Naive B cell (primary cell): ENCODE results near the gene GRAP. TPM values are rescaled to one million over a fixed set of nuclear protein-coding genes. Genes with fewer than 3 reads are reported as not detected.
"Not testable (repeated sequence)": the region's sequence is repeated elsewhere in the genome, so short reads cannot be mapped to it uniquely, and the experiment has no call there.

Experiments used
- ATAC-seq, 2 donors: fragments of 150-1000 bp; cut with Tn5 transposase; 2 replicates each; pipeline ENCODE4 v1.10.0; 2021; ENCODE audit warnings: low read depth in 2 of 2, mild to moderate bottlenecking in 2 of 2, moderate library complexity in 2 of 2
- DNase-seq: peaks from one replicate; pipeline ENCODE4 v3.0.0; 2022
- H3K27ac Mint-ChIP-seq, 6 donors: one replicate each; pipeline ENCODE4 v1.8.0; 2020 to 2022; ENCODE audit warnings: mild to moderate bottlenecking in 6 of 6, mixed read lengths in 6 of 6, moderate library complexity in 5 of 6, inconsistent platforms in 2 of 6
- H3K27me3 Mint-ChIP-seq, 3 donors: one replicate each; pipeline ENCODE4 v1.8.0; 2021 to 2022; ENCODE audit warnings: mixed read lengths in 3 of 3, mild to moderate bottlenecking in 1 of 3
- H3K36me3 Mint-ChIP-seq, 2 donors: one replicate each; pipeline ENCODE4 v1.8.0; 2020 to 2022; ENCODE audit warnings: mixed read lengths in 2 of 2, inconsistent platforms in 1 of 2, mild to moderate bottlenecking in 1 of 2
- H3K4me1 Mint-ChIP-seq, 3 donors: one replicate each; pipeline ENCODE4 v1.8.0; 2020 to 2022; ENCODE audit warnings: mixed read lengths in 3 of 3, inconsistent platforms in 1 of 3, mild to moderate bottlenecking in 1 of 3, moderate library complexity in 1 of 3
- H3K4me3 Mint-ChIP-seq, 8 donors: one replicate each; pipeline ENCODE4 v1.8.0; 2020 to 2022; ENCODE audit warnings: mild to moderate bottlenecking in 8 of 8, mixed read lengths in 8 of 8, moderate library complexity in 8 of 8, inconsistent platforms in 2 of 8
- H3K9me3 Mint-ChIP-seq, 7 donors: one replicate each; pipeline ENCODE4 v1.8.0; 2020 to 2022; ENCODE audit warnings: mixed read lengths in 7 of 7, mild to moderate bottlenecking in 5 of 7, inconsistent platforms in 2 of 7, moderate library complexity in 1 of 7
- polyA plus RNA-seq, 6 donors: library from polyadenylated mRNA; unstranded; fragments of 300-500 nt; fragmentation: Illumina TruSeq; gene quantifications; one replicate each; pipeline ENCODE4 v1.2.3, GENCODE V29; 2021; ENCODE audit warnings: low read depth in 6 of 6

The GRAP gene
- polyA plus RNA-seq, 6 donors from 2014 or later = 46.2 to 90.5 (median 52.6) TPM

GRCh38 chr17:19062718-19063325, 16.1 kb upstream of the GRAP start:
- peak overlapping the region in 1 of 6 donors; percentile 98 for H3K27ac Mint-ChIP-seq
- H3K9me3 Mint-ChIP-seq, DNase-seq, H3K36me3 Mint-ChIP-seq, H3K4me1 Mint-ChIP-seq, H3K27me3 Mint-ChIP-seq: not testable (repeated sequence)
- ATAC-seq = peak; percentile 49 to 60
- H3K4me3 Mint-ChIP-seq = peak overlapping the region in 3 of 8 donors; percentile 86 to 92 (median 87)

- not testable (repeated sequence) for H3K27me3 Mint-ChIP-seq, H3K9me3 Mint-ChIP-seq, DNase-seq, H3K36me3 Mint-ChIP-seq, H3K4me1 Mint-ChIP-seq
- peak overlapping the region in 2 of 6 donors; percentile 53 to 89 for H3K27ac Mint-ChIP-seq
- ATAC-seq = peak; percentile 57 to 59
- peak overlapping the region in 2 of 8 donors; percentile 12 to 61 for H3K4me3 Mint-ChIP-seq
Observed at GRCh38 chr17:19062009-19062717, 15.4 kb upstream of the GRAP start.

GRCh38 chr17:19055447-19055846, 8.7 kb upstream of the GRAP start:
- H3K9me3 Mint-ChIP-seq, H3K4me3 Mint-ChIP-seq, H3K27ac Mint-ChIP-seq, H3K36me3 Mint-ChIP-seq, H3K27me3 Mint-ChIP-seq, H3K4me1 Mint-ChIP-seq, DNase-seq: not testable (repeated sequence)
- ATAC-seq = peak; percentile 94 to 96

GRCh38 chr17:19048826-19049225, 2.1 kb upstream of the GRAP start:
- H3K36me3 Mint-ChIP-seq, H3K27ac Mint-ChIP-seq, DNase-seq, H3K4me1 Mint-ChIP-seq, H3K27me3 Mint-ChIP-seq, H3K4me3 Mint-ChIP-seq, H3K9me3 Mint-ChIP-seq: not testable (repeated sequence)
- peak; percentile 58 to 64 for ATAC-seq

GRCh38 chr17:19047510-19047909, 753 bp upstream of the GRAP start:
- not testable (repeated sequence) for H3K9me3 Mint-ChIP-seq, DNase-seq, H3K4me1 Mint-ChIP-seq, H3K4me3 Mint-ChIP-seq, H3K36me3 Mint-ChIP-seq, ATAC-seq, H3K27me3 Mint-ChIP-seq, H3K27ac Mint-ChIP-seq

GRCh38 chr17:19044643-19045042, 2.1 kb downstream of the GRAP start:
- H3K4me1 Mint-ChIP-seq, H3K27ac Mint-ChIP-seq, H3K4me3 Mint-ChIP-seq, H3K27me3 Mint-ChIP-seq, H3K9me3 Mint-ChIP-seq, DNase-seq, H3K36me3 Mint-ChIP-seq, ATAC-seq: not testable (repeated sequence)

GRCh38 chr17:19043032-19043431, 3.7 kb downstream of the GRAP start:
- H3K36me3 Mint-ChIP-seq, H3K27me3 Mint-ChIP-seq, H3K4me1 Mint-ChIP-seq, H3K27ac Mint-ChIP-seq, H3K9me3 Mint-ChIP-seq, DNase-seq: not testable (repeated sequence)
- ATAC-seq = peak; percentile 10 to 15
- H3K4me3 Mint-ChIP-seq = peak overlapping the region in 1 of 8 donors; percentile 49

- ATAC-seq = peak; percentile 34 to 42
- H3K9me3 Mint-ChIP-seq, H3K27ac Mint-ChIP-seq, H3K27me3 Mint-ChIP-seq, H3K36me3 Mint-ChIP-seq, H3K4me1 Mint-ChIP-seq, H3K4me3 Mint-ChIP-seq, DNase-seq: not testable (repeated sequence)
Observed at GRCh38 chr17:19042369-19042768, 4.4 kb downstream of the GRAP start.

- not testable (repeated sequence) for ATAC-seq, H3K4me3 Mint-ChIP-seq, H3K36me3 Mint-ChIP-seq, H3K4me1 Mint-ChIP-seq, H3K27me3 Mint-ChIP-seq, H3K27ac Mint-ChIP-seq, H3K9me3 Mint-ChIP-seq, DNase-seq
Observed at GRCh38 chr17:19041871-19042270, 4.9 kb downstream of the GRAP start.

- DNase-seq, H3K4me3 Mint-ChIP-seq, H3K27me3 Mint-ChIP-seq, H3K9me3 Mint-ChIP-seq, H3K27ac Mint-ChIP-seq, H3K4me1 Mint-ChIP-seq, H3K36me3 Mint-ChIP-seq: not testable (repeated sequence)
- ATAC-seq = peak; percentile 20 to 36
Observed at GRCh38 chr17:19040350-19040749, 6.4 kb downstream of the GRAP start.

GRCh38 chr17:19038730-19039129, 8.0 kb downstream of the GRAP start:
- H3K36me3 Mint-ChIP-seq, DNase-seq, H3K27me3 Mint-ChIP-seq, H3K4me1 Mint-ChIP-seq, H3K4me3 Mint-ChIP-seq, H3K27ac Mint-ChIP-seq, H3K9me3 Mint-ChIP-seq: not testable (repeated sequence)
- peak; percentile 63 to 69 for ATAC-seq

- H3K36me3 Mint-ChIP-seq, H3K4me1 Mint-ChIP-seq, H3K27ac Mint-ChIP-seq, H3K9me3 Mint-ChIP-seq, H3K4me3 Mint-ChIP-seq, DNase-seq, H3K27me3 Mint-ChIP-seq: not testable (repeated sequence)
- peak; percentile 10 to 12 for ATAC-seq
Observed at GRCh38 chr17:19038007-19038406, 8.8 kb downstream of the GRAP start.

- H3K9me3 Mint-ChIP-seq, ATAC-seq, H3K27ac Mint-ChIP-seq, DNase-seq, H3K4me1 Mint-ChIP-seq, H3K36me3 Mint-ChIP-seq, H3K4me3 Mint-ChIP-seq, H3K27me3 Mint-ChIP-seq: not testable (repeated sequence)
Observed at GRCh38 chr17:19037547-19037946, 9.2 kb downstream of the GRAP start.

GRCh38 chr17:19036186-19036585, 10.6 kb downstream of the GRAP start:
- peak; percentile 17 to 22 for ATAC-seq
- H3K9me3 Mint-ChIP-seq, H3K27me3 Mint-ChIP-seq, H3K27ac Mint-ChIP-seq, H3K4me1 Mint-ChIP-seq, H3K4me3 Mint-ChIP-seq, DNase-seq, H3K36me3 Mint-ChIP-seq: not testable (repeated sequence)
